K562 (cell line): ENCODE measurements around the gene CCDC158. TPM values are rescaled to one million over a fixed set of nuclear protein-coding genes. Genes with fewer than 3 reads are reported as not detected.
A peak's percentile ranks its signal among the peaks of the same experiment; 100 is the strongest.

Experiments
- ARNT ChIP-seq, 2 experiments: fragments of 450-650 bp; IDR thresholded peaks; 2 replicates each; pipeline ENCODE4 v1.6.1; 2016; ENCODE audit warnings: mild to moderate bottlenecking in 1 of 2
- E2F4 ChIP-seq: sonication (generic); formaldehyde crosslinking; IDR thresholded peaks from 2 replicates; pipeline ENCODE4 v1.8.0; 2022; ENCODE audit warnings: mild to moderate bottlenecking, low read depth, missing genetic modification reagents
- EHMT2 ChIP-seq: fragments of 450-650 bp; IDR thresholded peaks from 2 replicates; pipeline ENCODE4 v1.6.1; 2018; ENCODE audit warnings: antibody characterized with exemption
- ELF2 ChIP-seq: fragments of 250-450 bp; sonication (Bioruptor Pico); IDR thresholded peaks from 2 replicates; pipeline ENCODE4 v1.5.0; 2021; ENCODE audit warnings: mild to moderate bottlenecking
- ETS1 ChIP-seq: conservative IDR thresholded peaks from 2 replicates; pipeline ENCODE4 v1.6.1; 2011; ENCODE audit warnings: low read depth, mild to moderate bottlenecking, low read length; ENCODE audit not compliant: control insufficient read depth
- GTF2E2 ChIP-seq: fragments of 200-800 bp; sonication (Bioruptor generic); IDR thresholded peaks from 2 replicates; pipeline ENCODE4 v1.6.1; 2016; ENCODE audit warnings: missing genetic modification characterization, missing compliant biosample characterization
- GTF3C2 ChIP-seq: IDR thresholded peaks from 3 replicates; pipeline ENCODE4 v1.6.1; 2011; ENCODE audit warnings: borderline replicate concordance, mild to moderate bottlenecking, moderate library complexity; ENCODE audit not compliant: insufficient read length; ENCODE audit errors: extremely low read depth
- NR4A1 ChIP-seq, 2 experiments: fragments of 250-450 bp in 1 of 2; fragments of 450-650 bp in 1 of 2; sonication (Bioruptor Pico) in 1 of 2; IDR thresholded peaks; 2 replicates each; pipeline versions ENCODE4 v1.4.0 to v1.6.1; 2016 to 2020; ENCODE audit warnings: mild to moderate bottlenecking in 2 of 2, missing compliant biosample characterization in 1 of 2, missing genetic modification characterization in 1 of 2, moderate library complexity in 1 of 2
- RBM14 ChIP-seq: fragments of 200-400 bp; formaldehyde crosslinking; IDR thresholded peaks from 2 replicates; pipeline ENCODE4 v1.6.1; 2018; ENCODE audit warnings: low read depth, mild to moderate bottlenecking, low read length, moderate library complexity, borderline replicate concordance; ENCODE audit not compliant: insufficient read depth
- SOX6 ChIP-seq: fragments of 450-650 bp; IDR thresholded peaks from 2 replicates; pipeline ENCODE4 v1.6.1; 2014; ENCODE audit warnings: mild to moderate bottlenecking
- TFAP4 ChIP-seq: sonication (generic); formaldehyde crosslinking; IDR thresholded peaks from 2 replicates; pipeline ENCODE4 v1.8.0; 2022; ENCODE audit warnings: missing genetic modification reagents, mild to moderate bottlenecking, moderate library complexity, borderline replicate concordance
- THAP12 ChIP-seq: fragments of 250-450 bp; sonication (Bioruptor Pico); IDR thresholded peaks from 2 replicates; pipeline ENCODE4 v1.9.0; 2021; ENCODE audit warnings: mild to moderate bottlenecking, inconsistent platforms
- ZC3H4 ChIP-seq: sonication (generic); formaldehyde crosslinking; IDR thresholded peaks from 2 replicates; pipeline ENCODE4 v1.9.0; 2021; ENCODE audit warnings: missing genetic modification reagents, borderline replicate concordance
- ZKSCAN3 ChIP-seq: fragments of 250-450 bp; sonication (Bioruptor Pico); IDR thresholded peaks from 2 replicates; pipeline ENCODE4 v1.4.0; 2020
- ZNF12 ChIP-seq: sonication (generic); formaldehyde crosslinking; IDR thresholded peaks from 2 replicates; pipeline ENCODE4 v1.4.0; 2020; ENCODE audit warnings: mild to moderate bottlenecking, missing genetic modification reagents
- ZNF23 ChIP-seq: fragments of 250-450 bp; sonication (Bioruptor Pico); IDR thresholded peaks from 2 replicates; pipeline ENCODE4 v1.4.0; 2020; ENCODE audit warnings: mild to moderate bottlenecking
- ZNF444 ChIP-seq: fragments of 250-450 bp; sonication (Bioruptor Pico); IDR thresholded peaks from 2 replicates; pipeline ENCODE4 v1.4.0; 2020; ENCODE audit warnings: mild to moderate bottlenecking, moderate library complexity
- ZNF707 ChIP-seq: fragments of 250-450 bp; sonication (Bioruptor Pico); conservative IDR thresholded peaks from 2 replicates; pipeline ENCODE4 v1.8.0; 2022; ENCODE audit warnings: inconsistent platforms, mild to moderate bottlenecking, moderate library complexity
- polyA plus RNA-seq, 8 experiments: library from polyadenylated mRNA; depleted of rRNA in 4 of 8; stranded (reverse) in 5 of 8; unstranded in 3 of 8; fragments of >200 nt; fragmentation: Nextera tagmentation in 2 of 8; fragmentation: Illumina TruSeq in 1 of 8; extraction: Ambion mirVana in 2 of 8; extraction: Trizol in 1 of 8; gene quantifications; 2 replicates each; pipeline versions ENCODE4 v1.2.1 to v1.2.3, GENCODE V29; 2011 to 2014; ENCODE audit warnings: inconsistent platforms in 1 of 8, missing spikeins in 1 of 8
- total RNA-seq, 7 experiments: library from RNA; depleted of rRNA in 6 of 7; stranded (reverse); fragments of >200 nt in 6 of 7; fragmentation: Illumina TruSeq in 2 of 7; extraction: Trizol in 2 of 7; gene quantifications; 2 replicates each; pipeline versions ENCODE4 v1.2.1 to v1.2.3, GENCODE V29; 2011 to 2021; ENCODE audit warnings: low replicate concordance in 1 of 7

The CCDC158 gene
- total and polyA plus RNA-seq, 9 of the 15 experiments (the other 6 are each of a cell fraction or from before 2014, with no cell fraction given) = not detected

GRCh38 chr4:76301068-76301774 is 119.7 kb downstream of the CCDC158 start (continued):
- no peak for TF ChIP-seq THAP12
- peak; percentile 59; the same call in 1 of the 2 replicates for TF ChIP-seq ZNF23 (CRISPR knock-in tag)
- TF ChIP-seq ZNF444 (CRISPR knock-in tag) = no peak
- no peak for TF ChIP-seq ZNF707 (CRISPR knock-in tag)
- TF ChIP-seq RBM14 = no peak
- TF ChIP-seq E2F4 = no peak
- no peak for TF ChIP-seq ETS1
- TF ChIP-seq ZC3H4 (CRISPR knock-in tag) = no peak
- peak in 1 of 2 experiments; percentile 85; a peak in 1 of 4 replicates for TF ChIP-seq ARNT (IDR thresholded peaks at IDR 0.05)
- TF ChIP-seq TFAP4 (CRISPR knock-in tag) = no peak
- no peak for TF ChIP-seq ZNF12
- TF ChIP-seq ZKSCAN3 (CRISPR knock-in tag) = no peak
- TF ChIP-seq NR4A1 (CRISPR knock-in tag; IDR thresholded peaks at IDR 0.05) = no peak
- no peak for TF ChIP-seq NR4A1 (tag; IDR thresholded peaks at IDR 0.05)
- peak; percentile 90 for TF ChIP-seq SOX6
- peak; percentile 38; the same call in 1 of the 2 replicates for TF ChIP-seq EHMT2
- TF ChIP-seq ELF2 (CRISPR knock-in tag) = no peak
- TF ChIP-seq GTF2E2 (tag) = no peak
- TF ChIP-seq GTF3C2 = no peak
